GM18873 (cell line): ENCODE data around the gene EPC2.
"Not testable (repeated sequence)": the region's sequence is repeated elsewhere in the genome, so short reads cannot be mapped to it uniquely, and the experiment has no call there.

Experiments
- ATAC-seq: cut with Tn5 transposase; IDR thresholded peaks from one replicate; pipeline ENCODE4 v1.9.1; 2021; ENCODE audit warnings: mild to moderate bottlenecking, moderate library complexity, moderate number of reproducible peaks; ENCODE audit not compliant: unreplicated experiment, low FRiP score

EPC2 gene

DNA sequence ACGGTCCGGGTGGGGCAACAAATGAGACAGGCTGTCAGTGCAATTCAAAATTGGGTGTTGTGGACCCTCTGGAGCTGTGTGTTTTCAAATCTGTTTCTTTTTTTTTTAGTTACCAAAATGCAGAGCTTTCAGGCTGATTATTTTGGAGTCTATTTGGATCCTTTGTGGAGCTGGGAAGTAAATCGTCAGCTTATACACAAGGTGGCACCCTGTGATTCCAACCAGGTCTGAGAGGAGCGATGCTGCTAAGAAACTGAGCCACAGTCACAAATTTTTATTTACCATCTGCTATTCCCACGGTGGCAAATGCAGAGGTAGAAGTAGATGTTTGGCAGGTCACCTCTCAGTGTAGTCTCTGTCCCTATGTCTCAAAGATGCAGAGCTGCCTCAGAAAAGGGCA is 3.8 kb upstream of the EPC2 start:
- ATAC-seq, result no peak

DNA sequence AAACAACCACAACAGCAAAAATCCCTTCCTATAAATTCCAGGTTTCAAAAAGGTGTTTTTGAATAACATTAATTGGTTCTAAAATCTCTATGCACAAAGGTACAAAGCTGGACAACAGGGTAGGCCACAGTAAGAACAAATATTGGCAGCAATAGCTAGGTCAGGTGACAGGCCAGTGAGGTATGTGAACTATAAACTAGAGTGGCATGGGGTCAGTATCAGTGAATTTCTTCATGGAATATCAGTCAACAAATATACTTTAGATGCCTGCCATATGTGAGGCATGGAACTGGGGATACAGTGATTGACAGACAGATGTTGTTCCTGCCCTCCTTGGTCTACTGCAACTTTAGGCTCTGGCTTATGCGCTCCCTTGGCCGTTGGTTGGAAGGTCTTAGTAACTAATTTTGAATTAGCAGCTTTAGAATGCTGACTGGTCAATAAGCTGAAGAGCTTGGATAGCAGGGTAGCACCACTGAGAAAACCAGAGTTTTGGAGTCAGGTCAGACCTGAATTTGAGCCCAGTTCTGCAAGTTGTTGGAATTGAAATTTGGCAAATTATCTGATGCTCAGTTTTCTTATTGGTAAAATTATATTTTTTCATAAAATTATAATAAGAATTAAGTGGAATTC is 2.3 kb upstream of the EPC2 start:
- no peak for ATAC-seq

DNA sequence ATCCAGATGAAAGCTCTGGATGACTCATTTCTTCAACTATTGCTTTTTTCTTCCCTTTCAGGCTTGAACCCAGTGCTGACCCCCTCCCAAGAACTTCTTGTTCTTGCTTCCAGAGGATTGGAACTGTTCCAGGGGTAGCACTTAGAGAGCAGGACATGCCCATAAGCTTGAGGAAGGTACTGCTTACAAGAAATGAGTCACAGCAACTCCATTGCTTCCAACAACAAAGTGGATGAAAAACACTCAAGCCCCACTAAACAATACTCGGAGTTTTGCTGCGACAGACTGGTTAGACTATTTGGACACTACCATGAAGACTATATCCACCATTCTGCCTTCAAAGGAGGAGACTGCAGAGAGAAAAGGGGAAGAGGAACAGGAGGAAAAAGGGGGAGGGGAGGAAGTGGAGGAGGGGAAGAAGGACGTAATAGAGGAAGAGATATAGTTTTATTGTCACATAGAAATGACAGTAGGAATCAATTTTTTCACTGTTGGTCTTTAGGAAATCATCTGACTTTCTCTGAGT is 1.6 kb upstream of the EPC2 start:
- no peak for ATAC-seq

DNA sequence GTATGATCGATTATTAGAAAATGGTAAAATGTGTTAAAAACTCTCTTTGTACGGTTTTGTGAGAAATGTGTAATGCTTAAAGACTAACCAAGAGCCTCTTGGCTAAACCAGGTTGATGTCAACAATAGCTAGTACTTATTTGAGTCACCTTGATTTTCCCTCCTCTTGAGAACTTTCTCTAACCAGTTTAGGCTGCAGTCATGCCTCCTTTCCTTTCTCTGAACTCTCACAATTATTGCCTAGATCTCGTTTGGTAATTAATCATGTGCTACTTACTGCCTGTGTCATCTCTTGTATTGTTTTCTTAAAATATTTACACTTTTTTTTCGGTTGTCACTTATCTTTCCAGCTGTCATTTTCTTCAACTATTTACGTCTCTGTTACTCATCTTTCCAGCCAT is 1.1 kb upstream of the EPC2 start:
- ATAC-seq, result peak; percentile 41

DNA sequence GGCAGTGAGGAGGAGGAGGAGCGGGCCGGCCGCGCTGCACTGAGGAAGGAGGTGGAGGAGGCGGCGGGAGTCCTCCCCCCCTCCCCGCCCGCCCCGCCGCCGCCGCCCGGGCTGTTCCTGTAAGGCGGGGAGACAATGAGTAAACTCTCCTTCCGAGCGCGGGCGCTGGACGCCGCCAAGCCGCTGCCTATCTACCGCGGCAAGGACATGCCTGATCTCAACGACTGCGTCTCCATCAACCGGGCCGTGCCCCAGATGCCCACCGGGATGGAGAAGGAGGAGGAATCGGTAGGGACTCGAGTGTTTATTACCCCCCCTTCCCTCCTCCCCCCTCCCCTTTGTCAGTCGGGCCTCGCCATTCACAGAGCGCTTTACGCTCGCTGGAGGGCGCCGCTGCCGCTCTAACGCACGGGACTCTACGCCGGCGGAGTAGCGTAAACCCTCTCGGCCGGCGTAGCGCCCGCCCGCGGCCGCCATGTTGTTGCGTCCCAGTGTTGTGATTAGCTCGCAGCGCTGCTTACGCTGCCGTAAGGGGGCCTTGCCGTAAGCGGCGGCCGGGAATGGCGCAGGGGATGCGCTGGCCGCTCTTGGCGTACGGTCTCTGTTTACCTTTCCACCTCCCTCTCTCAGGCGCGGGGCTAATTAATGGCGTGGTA is 460 bp downstream of the EPC2 start:
- peak; percentile 54 for ATAC-seq

DNA sequence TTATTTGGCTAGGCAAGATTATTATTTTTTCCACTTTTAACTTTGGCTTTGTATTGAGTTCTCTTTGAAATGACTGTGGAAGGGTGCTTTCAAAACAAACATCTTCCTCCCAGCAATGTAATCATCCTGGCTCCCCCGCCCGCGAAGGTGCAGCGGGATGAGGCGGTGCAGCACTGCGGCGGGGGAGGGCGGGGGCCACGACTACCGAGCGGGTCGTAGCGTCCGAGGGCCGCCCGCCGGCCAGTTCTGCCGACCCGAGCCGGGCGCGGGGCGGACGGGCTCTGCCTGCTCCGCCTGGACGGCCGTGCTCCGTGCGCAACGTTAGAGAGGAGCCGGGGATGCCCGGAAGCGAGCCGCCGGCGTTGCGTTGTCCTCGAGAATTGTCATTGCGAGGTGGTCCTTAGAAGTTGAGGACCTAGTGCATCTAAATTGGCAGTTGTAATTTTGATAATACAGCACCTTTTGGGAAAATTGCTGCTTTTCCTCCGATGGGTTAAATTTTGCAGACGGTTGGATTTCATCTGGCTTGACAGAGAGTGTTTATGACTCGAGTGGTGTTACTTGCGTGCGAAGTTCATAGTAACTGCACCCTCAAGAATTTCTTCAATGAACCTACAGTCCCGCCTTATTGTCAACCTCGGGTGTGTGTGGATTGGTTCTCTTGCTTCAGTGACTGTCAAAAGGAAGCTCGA is 1.1 kb downstream of the EPC2 start:
- peak; percentile 45 for ATAC-seq

DNA sequence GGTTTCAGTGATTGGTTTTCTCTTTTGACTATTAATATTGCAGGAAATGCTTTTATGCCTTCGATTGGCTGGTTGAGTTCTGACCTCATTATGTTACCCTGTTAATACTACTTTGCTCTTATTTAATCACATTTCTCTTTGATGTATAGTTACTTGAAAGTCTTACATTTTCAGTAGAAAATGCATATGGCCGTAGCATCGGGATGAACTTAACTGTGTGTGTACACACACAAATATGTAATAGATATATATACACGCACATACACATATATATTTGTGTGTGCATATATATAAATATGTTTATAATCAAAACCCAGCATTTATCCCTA is 1.6 kb downstream of the EPC2 start:
- no peak for ATAC-seq

DNA sequence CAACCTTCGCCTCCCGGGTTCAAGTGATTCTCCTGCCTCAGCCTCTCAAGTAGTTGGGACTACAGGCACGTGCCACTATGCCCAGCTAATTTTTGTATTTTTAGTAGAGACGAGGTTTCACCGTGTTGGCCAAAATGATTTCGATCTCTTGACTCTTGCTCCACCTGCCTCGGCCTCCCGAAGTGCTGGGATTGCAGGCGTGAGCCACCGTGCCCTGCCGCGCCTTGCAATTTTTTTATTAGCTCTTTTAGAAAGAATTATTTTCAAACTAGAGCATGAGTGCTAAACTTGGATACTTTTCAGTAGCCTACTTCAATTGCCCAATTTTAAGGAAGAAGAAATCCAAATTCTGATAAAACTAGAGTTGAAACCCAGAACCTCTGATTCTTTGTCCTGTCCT is 3.2 kb downstream of the EPC2 start:
- not testable (repeated sequence) for ATAC-seq

DNA sequence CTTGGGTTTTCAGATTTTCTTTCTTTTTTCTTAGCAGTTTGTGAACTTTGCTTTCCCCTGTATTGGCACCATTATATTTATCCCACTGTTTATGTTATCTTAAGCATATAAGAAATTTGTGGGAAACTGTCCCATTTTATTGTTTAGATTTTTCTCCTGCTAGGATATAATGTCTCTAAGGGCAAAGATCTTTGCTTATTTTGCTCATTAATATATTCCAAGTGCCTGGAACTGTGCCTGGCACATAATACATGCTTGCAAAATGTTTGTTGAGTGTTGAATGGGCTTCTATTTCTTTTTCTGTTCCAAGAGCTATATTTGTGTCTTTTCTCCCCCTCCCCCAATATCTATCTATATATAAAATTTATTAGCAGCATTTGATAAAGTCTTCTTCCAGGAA is 5.4 kb downstream of the EPC2 start:
- no peak for ATAC-seq

DNA sequence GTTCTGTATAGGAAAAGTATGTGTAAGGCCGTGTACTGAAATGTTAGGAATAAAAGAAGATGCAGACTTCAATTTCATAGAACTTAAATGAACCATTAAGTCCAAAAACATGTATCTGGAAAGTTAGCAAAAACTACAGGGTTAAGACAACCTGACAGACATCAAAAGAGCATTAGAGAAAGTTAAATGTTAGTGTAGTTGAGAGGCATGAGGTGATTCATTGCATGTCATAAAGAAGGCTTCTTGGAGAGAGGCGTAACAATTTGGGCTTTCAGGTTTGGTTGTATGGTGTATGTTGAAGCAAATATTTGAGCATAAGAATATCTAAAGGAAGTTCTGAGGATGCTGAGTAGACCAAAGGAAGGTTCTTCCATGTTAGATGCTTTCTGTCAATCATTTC is 6.3 kb downstream of the EPC2 start:
- no peak for ATAC-seq

DNA sequence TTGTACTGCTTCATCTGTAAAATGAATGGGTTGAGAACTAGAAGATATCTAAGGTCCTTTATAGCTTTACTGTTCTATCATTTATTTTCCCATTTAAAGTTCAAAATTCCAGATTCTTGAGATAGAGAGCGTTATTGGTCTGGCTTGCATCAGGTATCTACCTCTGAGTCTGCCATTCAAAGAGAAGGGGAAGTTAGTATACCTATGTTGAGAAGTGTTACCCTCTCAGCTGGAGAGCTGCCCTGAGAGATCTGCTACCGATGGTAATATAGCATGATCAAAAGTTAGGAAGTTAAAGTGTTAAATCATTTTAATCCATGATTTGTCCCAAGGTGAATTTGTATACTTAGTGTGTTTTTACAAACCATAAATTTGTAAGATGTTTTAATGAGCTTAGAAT is 7.4 kb downstream of the EPC2 start:
- ATAC-seq, result no peak

DNA sequence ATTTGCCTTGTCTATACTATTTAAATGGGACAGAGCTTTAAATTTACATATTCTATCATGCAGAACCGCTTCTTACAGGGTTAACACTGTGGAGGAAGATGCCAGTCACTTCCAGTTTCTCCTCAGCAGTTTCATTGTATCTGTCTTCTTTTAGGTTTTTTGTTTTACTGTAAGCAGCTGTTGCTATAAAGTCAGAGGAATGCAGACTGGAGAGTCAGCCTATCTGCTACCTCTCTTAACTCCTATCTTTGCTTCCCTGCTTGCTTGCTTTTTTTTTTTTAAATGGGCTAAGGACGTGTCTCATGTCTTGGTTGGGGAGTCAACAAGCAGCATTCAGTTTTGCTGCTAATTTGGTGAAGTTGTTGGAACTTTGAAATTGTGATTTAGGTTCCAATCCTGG is 8.9 kb downstream of the EPC2 start:
- ATAC-seq, result peak; percentile 86

DNA sequence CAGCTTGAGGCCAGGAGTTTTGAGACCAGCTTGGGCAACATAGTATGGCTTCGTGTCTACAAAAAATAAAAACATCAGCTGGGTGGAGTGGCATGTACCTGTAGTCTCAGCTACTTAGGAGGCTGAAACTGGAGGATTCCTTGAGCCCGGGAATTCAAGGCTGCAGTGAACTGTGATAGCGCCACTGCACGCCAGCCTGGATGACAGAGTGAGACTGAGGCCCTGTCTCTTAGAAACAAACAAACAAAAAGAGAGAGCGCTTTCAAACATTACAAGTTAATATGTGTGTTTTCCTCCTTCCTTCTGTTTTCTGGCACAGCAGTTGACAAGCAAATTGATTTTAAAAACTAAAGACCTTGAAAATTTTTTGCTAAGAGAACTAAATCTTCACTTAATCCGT is 9.9 kb downstream of the EPC2 start:
- ATAC-seq, result no peak

DNA sequence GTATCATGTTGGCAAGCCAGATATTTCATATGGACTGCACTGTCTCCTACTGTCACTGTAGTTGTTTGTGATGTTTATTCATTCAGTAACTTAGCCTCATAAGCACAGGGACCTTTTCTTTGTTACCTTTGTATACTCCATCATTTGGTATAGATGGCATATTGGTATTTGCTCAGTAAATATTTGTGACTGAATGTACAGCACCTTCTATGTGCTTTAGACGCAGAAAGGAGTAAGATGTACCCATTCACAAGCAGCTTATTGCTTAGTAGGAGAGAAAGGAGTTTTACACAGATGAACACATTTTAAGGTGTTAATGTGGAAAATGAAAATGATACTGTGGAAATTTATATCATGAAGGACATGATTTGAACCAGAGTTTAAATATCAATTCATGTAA is 12.0 kb downstream of the EPC2 start:
- ATAC-seq, result no peak

DNA sequence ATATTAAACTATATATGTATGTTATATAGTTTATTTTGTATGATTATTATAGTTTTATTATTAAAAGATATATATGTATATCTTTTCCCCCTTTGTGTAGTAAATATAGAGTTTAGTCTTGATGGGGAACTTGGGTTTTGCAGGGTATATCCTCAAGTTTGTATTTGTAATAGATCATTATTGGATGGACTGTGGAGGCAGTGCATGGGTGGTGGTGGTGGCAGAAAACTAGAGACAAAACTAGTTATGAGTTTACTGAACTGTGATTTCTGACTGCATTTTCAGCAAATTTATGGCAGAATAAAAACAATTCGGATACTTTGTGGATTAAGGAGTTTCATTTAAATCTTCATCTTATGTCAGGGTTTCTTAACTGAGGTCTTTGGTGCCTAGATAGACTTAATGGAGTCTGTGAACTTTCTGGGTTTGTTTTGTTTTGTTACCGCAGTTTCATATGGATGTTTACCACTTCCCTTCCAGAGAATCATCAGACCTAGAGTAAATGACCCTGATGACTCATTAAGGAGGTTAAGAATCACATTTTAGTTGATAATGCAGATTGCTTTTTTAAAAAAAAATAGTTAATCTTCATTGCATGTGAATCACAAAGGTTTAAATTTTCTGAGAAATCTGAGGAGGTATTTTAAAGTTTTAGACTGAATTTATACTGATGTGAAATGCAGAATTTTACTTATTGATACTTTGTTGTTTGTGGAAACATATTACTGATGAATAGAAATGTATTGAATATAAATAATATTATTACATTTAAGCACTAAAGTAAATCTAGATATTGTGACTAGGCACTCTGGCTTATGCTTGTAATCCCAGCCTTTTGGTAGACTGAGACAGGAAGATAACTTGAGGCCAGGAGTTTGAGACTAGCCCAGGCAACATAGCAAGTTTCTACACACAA is 14.5 kb downstream of the EPC2 start:
- ATAC-seq, result peak; percentile 96

DNA sequence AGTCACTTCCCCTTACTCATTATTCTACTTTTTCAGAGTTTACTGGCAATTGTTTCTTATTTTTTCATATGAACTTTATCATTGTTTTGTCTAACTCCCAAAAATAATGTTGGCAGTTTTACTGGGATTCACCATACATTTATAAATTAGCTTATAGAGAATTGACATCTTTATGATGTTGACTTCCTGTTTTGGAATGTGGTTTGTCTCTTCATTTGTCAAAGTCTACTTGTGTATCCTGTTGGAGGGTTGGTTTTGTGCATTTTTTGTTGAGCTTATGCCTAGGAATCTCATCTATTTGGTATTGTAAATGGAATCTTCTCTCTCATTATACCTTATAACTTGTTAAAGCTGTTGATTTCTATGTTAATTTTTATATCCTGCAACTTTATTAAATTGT is 16.4 kb downstream of the EPC2 start:
- ATAC-seq, result no peak

DNA sequence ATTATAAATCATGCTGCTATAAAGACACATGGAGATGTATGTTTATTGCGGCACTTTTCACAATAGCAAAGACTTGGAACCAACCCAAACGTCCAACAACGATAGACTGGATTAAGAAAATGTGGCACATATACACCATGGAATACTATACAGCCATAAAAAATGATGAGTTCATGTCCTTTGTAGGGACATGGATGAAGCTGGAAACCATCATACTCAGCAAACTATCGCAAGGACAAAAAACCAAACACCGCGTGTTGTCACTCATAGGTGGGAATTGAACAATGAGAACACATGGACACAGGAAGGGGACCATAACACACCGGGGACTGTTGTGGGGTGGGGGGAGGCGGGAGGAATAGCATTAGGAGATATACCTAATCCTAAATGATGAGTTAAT is 17.8 kb downstream of the EPC2 start:
- not testable (repeated sequence) for ATAC-seq

DNA sequence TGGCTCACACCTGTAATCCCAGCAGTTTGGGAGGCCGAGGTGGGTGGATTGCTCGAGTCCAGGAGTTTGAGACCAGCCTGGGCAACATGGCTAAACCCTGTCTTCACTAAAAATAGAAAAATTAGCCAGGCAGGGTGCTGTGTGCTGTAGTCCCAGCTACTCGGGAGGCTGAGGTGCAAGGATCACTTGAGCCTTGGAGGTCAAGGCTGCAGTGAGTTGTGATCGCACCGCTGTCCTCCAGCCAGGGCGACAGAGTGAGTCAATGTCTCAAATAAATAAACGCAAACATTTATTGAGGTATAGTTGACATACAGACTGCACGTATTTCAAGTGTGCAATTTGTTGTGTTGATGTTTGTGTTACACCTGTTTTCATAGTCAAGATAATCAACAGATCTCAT is 19.7 kb downstream of the EPC2 start:
- no peak for ATAC-seq

DNA sequence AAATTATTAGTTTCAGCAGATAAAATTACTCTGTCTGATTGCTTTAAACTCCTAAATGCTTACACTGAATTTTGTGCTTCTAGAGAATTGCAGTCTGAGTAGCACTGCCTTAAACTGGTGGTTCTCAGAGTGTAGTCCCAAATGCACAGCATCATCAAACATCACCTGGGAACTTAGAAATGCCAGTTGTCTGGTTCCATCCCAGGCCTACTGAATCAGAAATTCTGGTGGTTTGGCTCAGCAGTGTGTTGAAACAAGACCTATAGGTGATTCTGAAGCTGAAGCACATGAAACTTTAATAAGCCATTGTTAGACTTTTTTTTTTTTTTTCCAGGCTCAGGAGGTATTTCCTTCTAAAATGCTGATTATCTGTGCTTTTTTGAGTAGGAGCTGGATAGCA is 22.0 kb downstream of the EPC2 start:
- no peak for ATAC-seq

DNA sequence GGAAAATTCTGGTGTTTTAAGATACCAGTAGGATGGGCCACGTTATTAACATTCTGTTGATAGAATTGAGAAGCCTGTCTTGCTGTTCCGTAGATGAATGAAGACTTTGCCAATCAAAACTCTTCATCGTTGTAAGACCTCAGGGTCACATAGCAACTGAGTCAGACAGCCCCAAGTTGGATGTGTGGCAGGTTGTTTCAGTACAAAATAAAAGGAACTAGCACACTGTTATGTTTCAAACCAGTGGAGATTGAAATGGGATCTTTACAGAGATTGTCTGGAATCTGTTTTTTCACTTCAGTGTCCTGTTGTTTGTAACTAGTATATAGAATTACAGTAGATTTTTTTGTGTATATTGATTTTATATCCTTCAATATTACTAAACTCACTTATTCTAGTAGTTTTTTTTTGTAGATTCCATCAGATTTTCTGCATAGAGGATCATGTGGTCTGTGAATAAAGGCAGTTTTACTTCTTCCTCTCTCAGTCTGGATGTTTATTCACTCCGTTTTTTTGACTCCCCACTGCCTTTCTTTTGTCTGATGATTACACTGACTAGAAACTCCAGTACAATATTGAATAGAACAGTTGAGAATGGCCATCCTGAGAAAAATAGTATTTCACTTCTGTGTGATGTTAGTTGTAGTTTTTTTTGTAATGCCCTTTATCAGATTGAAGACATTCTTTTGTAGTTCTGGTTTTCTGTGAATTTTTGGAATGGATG is 22.7 kb downstream of the EPC2 start:
- ATAC-seq, result no peak
